GM10847 (cell line): ENCODE measurements around the gene AQR.

ENCODE experiments used
- POLR2A ChIP-seq: IDR thresholded peaks from 2 replicates; pipeline ENCODE4 v1.6.1; 2011; ENCODE audit not compliant: insufficient read length; ENCODE audit errors: extremely low read depth

The AQR gene

GRCh38 chr15:34813446-34814190 lies 155.9 kb downstream of the AQR start:
- TF ChIP-seq POLR2A: no peak

DNA sequence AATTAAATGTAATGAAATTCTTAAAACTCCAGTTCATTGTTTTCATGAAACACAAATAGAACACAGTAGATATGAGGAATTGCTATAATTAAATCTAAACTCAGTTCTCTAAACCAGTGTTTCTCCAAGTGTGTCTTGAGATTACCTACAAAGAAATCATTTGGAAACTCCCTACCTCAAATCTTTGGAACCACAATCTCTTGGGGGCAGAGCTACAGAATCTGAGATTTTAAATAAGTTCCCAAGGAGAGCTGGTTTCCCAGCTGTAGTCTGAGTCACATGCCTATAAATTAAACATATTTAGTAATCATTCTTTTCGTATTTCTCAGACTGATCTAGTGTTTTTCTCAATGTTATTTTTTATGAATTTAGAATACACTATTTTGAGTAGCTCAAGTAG lies 157.2 kb downstream of the AQR start:
- no peak for TF ChIP-seq POLR2A

- TF ChIP-seq POLR2A: no peak
These were observed 159.0 kb downstream of the AQR start for GRCh38 chr15:34810443-34811129.

GRCh38 chr15:34809186-34809585 lies 160.4 kb downstream of the AQR start:
- no peak for TF ChIP-seq POLR2A

- TF ChIP-seq POLR2A: no peak
These were observed 161.5 kb downstream of the AQR start for GRCh38 chr15:34808016-34808415.

DNA sequence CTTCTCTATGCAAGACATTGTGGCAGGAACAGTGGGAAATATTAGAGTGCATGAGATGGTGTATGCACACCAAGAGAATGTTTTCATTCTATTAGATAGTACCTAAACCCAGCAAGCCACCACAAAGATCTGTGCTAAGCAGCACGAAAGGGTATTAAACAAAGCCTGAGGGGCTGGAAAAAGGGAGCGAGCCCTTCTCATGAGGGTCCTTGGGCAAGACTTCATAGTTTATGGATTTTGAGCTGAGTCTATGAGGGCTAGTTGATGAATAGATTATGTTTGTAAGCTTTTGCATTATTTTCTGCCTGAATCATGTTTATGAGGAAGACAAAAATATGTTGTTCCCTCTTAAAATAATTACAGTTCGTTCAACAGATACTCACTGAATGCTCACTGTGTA lies 164.8 kb downstream of the AQR start:
- no peak for TF ChIP-seq POLR2A

DNA sequence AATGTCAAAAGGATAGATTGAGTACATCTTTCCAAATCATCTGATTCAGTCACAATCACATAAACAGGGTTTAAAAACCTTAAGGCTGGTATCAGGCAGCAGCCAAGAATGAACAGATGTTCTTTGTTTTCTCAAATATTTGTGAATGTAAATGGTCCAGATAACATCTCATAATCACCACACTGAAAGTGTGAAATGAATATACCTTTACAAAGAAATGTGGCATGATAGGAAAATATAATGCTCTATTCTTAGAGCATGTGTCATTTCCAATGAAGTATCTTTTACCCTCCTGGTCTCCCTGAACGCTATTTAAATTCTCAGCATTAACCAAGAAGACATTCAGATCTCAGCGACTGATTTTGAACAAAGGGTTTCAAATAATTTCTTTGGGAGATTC lies 165.4 kb downstream of the AQR start:
- no peak for TF ChIP-seq POLR2A

DNA sequence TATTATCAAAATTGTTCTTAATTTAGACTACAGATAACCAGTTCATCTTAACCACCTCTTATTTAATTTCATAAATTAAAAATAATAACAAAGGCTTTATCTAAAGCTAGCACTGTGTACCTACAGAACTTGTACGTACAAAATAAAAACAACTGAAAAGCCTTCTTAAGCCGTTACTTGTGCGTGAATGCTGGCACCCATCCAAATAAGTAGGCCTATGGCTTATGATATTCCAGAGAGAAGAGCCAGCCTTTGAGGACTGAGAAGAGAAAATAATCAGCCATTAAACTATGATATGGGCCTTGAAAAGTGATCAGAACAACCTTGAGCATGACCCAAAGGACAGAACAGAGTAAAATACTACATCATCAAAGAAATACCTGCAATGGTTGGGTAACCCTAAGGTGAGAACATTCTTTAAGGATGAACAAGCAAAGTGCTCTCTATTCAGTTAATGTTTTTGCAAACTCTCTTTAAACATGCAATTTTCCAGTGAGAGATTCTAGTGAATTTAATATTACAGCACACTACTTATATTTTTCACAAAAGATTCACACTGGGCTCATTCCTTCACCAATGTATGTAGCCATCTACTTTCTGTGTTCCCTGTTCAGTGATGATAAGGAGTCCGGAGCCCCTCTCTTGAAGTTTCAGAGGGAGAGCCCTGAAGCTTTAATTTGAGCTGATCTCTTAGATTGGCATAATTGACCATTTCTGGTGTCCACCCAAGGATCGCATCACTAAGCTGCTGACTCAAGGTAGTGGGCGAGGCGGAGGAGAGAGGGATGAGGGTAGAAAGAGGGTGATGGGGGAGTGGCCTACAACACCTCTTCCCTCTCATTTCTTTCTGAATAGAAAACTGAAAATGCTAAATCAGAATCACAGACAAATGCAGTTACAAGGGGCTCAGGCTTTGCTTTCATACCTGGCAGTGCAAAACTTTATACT lies 166.5 kb downstream of the AQR start:
- no peak for TF ChIP-seq POLR2A

DNA sequence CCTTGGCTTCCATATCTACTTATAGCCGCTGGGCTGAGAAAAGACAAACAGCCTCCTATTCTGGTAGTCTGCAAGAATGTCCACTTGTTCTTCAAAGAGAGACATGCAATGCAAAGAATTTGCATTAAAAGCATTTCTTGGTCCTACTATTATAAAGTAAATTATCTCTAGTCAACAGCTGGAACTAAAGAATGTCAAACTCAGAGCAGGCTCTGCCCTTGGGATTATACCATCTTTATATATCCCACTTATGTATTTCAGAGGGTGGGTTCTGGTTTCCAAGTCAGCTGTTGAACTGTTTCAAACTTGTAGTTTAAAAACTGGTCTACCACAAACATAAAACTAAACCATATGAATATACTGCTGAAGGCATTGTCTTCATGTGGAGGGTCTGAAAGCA lies 167.2 kb downstream of the AQR start:
- TF ChIP-seq POLR2A: no peak
